IMR-90 (cell line): Measurements from ENCODE around the gene C9orf78. TPM values are rescaled to one million over a fixed set of nuclear protein-coding genes. Genes with fewer than 3 reads are reported as not detected.
A peak's percentile ranks its signal among the peaks of the same experiment; 100 is the strongest.

Experiments used
- ATAC-seq: fragments of 200-7000 bp; cut with Tn5 transposase; 2 replicates; pipeline ENCODE4 v1.9.1; 2020; ENCODE audit warnings: low read depth, mild to moderate bottlenecking, moderate library complexity
- BruUV-seq: library from RNA; stranded (reverse); fragments of 400-500 nt; replicated peaks from 2 replicates; lab custom pipeline; 2021; lab: Mats Ljungman, UMichigan
- CTCF ChIA-PET: fragments of 300-600 bp; formaldehyde crosslinking; extraction: SDS; loops from one replicate; lab custom pipeline; 2021; ENCODE audit warnings: antibody characterized with exemption; lab: Yijun Ruan, JAX
- POLR2A ChIA-PET: fragments of 300-600 bp; sonication (Branson Sonifier 250); formaldehyde crosslinking; loops from one replicate; lab custom pipeline; 2022; ENCODE audit warnings: antibody characterized with exemption; ENCODE audit not compliant: unreplicated experiment; lab: Charles Lee
- DNase-seq: peaks from one replicate; pipeline ENCODE4 v3.0.0; 2013
- H2AFZ ChIP-seq: replicated peaks from 2 replicates; pipeline ENCODE3; 2013; ENCODE audit warnings: low read length, mild to moderate bottlenecking; ENCODE audit not compliant: poor library complexity
- H2AK5ac ChIP-seq: 2 replicates; pipeline ENCODE4 v1.6.1; 2013; ENCODE audit warnings: low read depth, low read length, inconsistent platforms
- H2AK9ac ChIP-seq: replicated peaks from 2 replicates; pipeline ENCODE3; 2013; ENCODE audit warnings: mild to moderate bottlenecking, low read depth, low read length, moderate library complexity; ENCODE audit not compliant: poor library complexity
- H2BK120ac ChIP-seq: 2 replicates; pipeline ENCODE4 v1.6.1; 2013; ENCODE audit warnings: low read depth, low read length, inconsistent platforms
- H2BK15ac ChIP-seq: 3 replicates; pipeline ENCODE4 v1.6.1; 2013; ENCODE audit warnings: low read depth, low read length, inconsistent platforms
- H2BK20ac ChIP-seq: 2 replicates; pipeline ENCODE4 v1.6.1; 2013; ENCODE audit warnings: low read depth, mild to moderate bottlenecking, inconsistent platforms, low read length, moderate library complexity
- H2BK5ac ChIP-seq: 2 replicates; pipeline ENCODE4 v1.6.1; 2013; ENCODE audit warnings: mild to moderate bottlenecking, low read depth, low read length, inconsistent platforms; ENCODE audit not compliant: poor library complexity, severe bottlenecking
- H3K14ac ChIP-seq: replicated peaks from 2 replicates; pipeline ENCODE4 v1.6.1; 2013; ENCODE audit warnings: low read depth, low read length, inconsistent platforms
- H3K18ac ChIP-seq: 2 replicates; pipeline ENCODE4 v1.6.1; 2013; ENCODE audit warnings: low read depth, low read length, control low read depth
- H3K23ac ChIP-seq: 2 replicates; pipeline ENCODE4 v1.6.1; 2013; ENCODE audit warnings: low read depth, low read length, inconsistent platforms
- H3K27ac ChIP-seq: 2 replicates; pipeline ENCODE4 v1.5.1; 2013; ENCODE audit warnings: mild to moderate bottlenecking, control low read depth, low read length; ENCODE audit not compliant: insufficient read depth
- H3K27me3 ChIP-seq: 2 replicates; pipeline ENCODE4 v1.6.1; 2013; ENCODE audit warnings: low read length; ENCODE audit not compliant: control insufficient read depth, insufficient read depth
- H3K36me3 ChIP-seq: 2 replicates; pipeline ENCODE4 v1.6.1; 2013; ENCODE audit warnings: low read length, mixed read lengths; ENCODE audit not compliant: control insufficient read depth, insufficient read depth
- H3K4ac ChIP-seq: 2 replicates; pipeline ENCODE4 v1.6.1; 2013; ENCODE audit warnings: low read depth, low read length, inconsistent platforms
- H3K4me1 ChIP-seq: 2 replicates; pipeline ENCODE4 v1.6.1; 2013; ENCODE audit warnings: low read length, mixed read lengths; ENCODE audit not compliant: control insufficient read depth, insufficient read depth
- H3K4me2 ChIP-seq: 2 replicates; pipeline ENCODE4 v1.6.1; 2013; ENCODE audit warnings: low read depth, mild to moderate bottlenecking, control low read depth, low read length, moderate library complexity
- H3K4me3 ChIP-seq: 2 replicates; pipeline ENCODE4 v1.5.1; 2013; ENCODE audit warnings: low read depth, mild to moderate bottlenecking, control low read depth, low read length, moderate library complexity; ENCODE audit not compliant: insufficient read depth
- H3K56ac ChIP-seq: 2 replicates; pipeline ENCODE4 v1.6.1; 2013; ENCODE audit warnings: low read length, inconsistent platforms; ENCODE audit not compliant: insufficient read depth; ENCODE audit errors: extremely low read depth
- H3K79me1 ChIP-seq, 2 experiments: 2 replicates each; pipeline ENCODE4 v1.6.1; 2013; ENCODE audit warnings: low read length in 2 of 2, inconsistent platforms in 1 of 2, low read depth in 1 of 2
- H3K9ac ChIP-seq: 2 replicates; pipeline ENCODE4 v1.6.1; 2013; ENCODE audit warnings: low read depth, low read length, control low read depth
- H3K9me1 ChIP-seq: 2 replicates; pipeline ENCODE4 v1.6.1; 2013; ENCODE audit warnings: low read length, inconsistent platforms; ENCODE audit not compliant: insufficient read depth
- H3K9me3 ChIP-seq: 2 replicates; pipeline ENCODE4 v1.6.1; 2013; ENCODE audit warnings: low read length; ENCODE audit not compliant: control insufficient read depth, insufficient read depth
- H4K20me1 ChIP-seq: 2 replicates; pipeline ENCODE4 v1.6.1; 2013; ENCODE audit warnings: low read length, inconsistent platforms; ENCODE audit not compliant: insufficient read depth
- H4K5ac ChIP-seq: 2 replicates; pipeline ENCODE4 v1.6.1; 2013; ENCODE audit warnings: mild to moderate bottlenecking, low read depth, low read length, control low read depth
- H4K8ac ChIP-seq, 2 experiments: 2 replicates each; pipeline ENCODE4 v1.6.1; 2013; ENCODE audit warnings: low read depth in 2 of 2, low read length in 2 of 2, control low read depth in 1 of 2, inconsistent platforms in 1 of 2
- H4K91ac ChIP-seq: 2 replicates; pipeline ENCODE4 v1.6.1; 2013; ENCODE audit warnings: low read depth, low read length, inconsistent platforms; ENCODE audit not compliant: insufficient read depth
- BHLHE40 ChIP-seq: fragments of 150-350 bp; IDR thresholded peaks from 2 replicates; pipeline ENCODE4 v1.6.1; 2016; ENCODE audit warnings: mild to moderate bottlenecking, low read depth, low read length
- CEBPB ChIP-seq: IDR thresholded peaks from 2 replicates; pipeline ENCODE4 v1.6.1; 2012; ENCODE audit warnings: low read depth, low read length, improper control_type of control experiment
- CHD1 ChIP-seq: IDR thresholded peaks from 2 replicates; pipeline ENCODE4 v1.6.1; 2012; ENCODE audit warnings: low read depth, low read length, improper control_type of control experiment
- CTCF ChIP-seq: conservative IDR thresholded peaks from 2 replicates; pipeline ENCODE4 v1.5.1; 2012; ENCODE audit warnings: mild to moderate bottlenecking, low read depth, low read length, improper control_type of control experiment
- MAFK ChIP-seq: IDR thresholded peaks from 2 replicates; pipeline ENCODE4 v1.6.1; 2012; ENCODE audit warnings: low read depth, low read length, improper control_type of control experiment
- MAZ ChIP-seq: IDR thresholded peaks from 2 replicates; pipeline ENCODE4 v1.6.1; 2012; ENCODE audit warnings: low read depth, mild to moderate bottlenecking, low read length, improper control_type of control experiment, moderate library complexity, borderline replicate concordance
- POLR2A ChIP-seq: IDR thresholded peaks from 2 replicates; pipeline ENCODE4 v1.6.1; 2012; ENCODE audit warnings: mild to moderate bottlenecking, low read depth, low read length
- RCOR1 ChIP-seq: IDR thresholded peaks from 2 replicates; pipeline ENCODE4 v1.6.1; 2012; ENCODE audit warnings: mild to moderate bottlenecking, low read length, improper control_type of control experiment; ENCODE audit not compliant: insufficient replicate concordance
- USF2 ChIP-seq: fragments of 150-350 bp; IDR thresholded peaks from 2 replicates; pipeline ENCODE4 v1.6.1; 2017; ENCODE audit warnings: mild to moderate bottlenecking, antibody characterized with exemption, low read length, low read depth
- WGBS, 2 experiments: methylation state at CpG; one replicate each; pipeline versions ENCODE4 v1.1.5 to v1.1.7; 2013; ENCODE audit warnings: missing lambda C conversion rate in 2 of 2; ENCODE audit not compliant: insufficient read length in 1 of 2; ENCODE audit errors: extremely low coverage in 2 of 2; 5-methylcytosine and 5-hydroxymethylcytosine counted together
- dilution Hi-C: fragments of 300-500 bp; cut with HindIII; formaldehyde crosslinking; loops from one replicate; pipeline ENCODE4 v1.14.3; 2018; ENCODE audit warnings: low sequenced_read_pairs; ENCODE audit not compliant: unreplicated experiment
- in situ Hi-C: fragments of 300-500 bp; cut with MboI; formaldehyde crosslinking; loops from 3 replicates; pipeline ENCODE4 v1.14.3; 2019; ENCODE audit warnings: low sequenced_read_pairs, inconsistent platforms, mixed read lengths
- intact Hi-C: fragments of 100-400 bp; cut with micrococcal nuclease; formaldehyde crosslinking; loops from 2 replicates; pipeline ENCODE4 v1.10.0; 2022
- polyA plus RNA-seq, 3 experiments: library from polyadenylated mRNA; depleted of rRNA; stranded (reverse); fragments of >200 nt; gene quantifications; 2 replicates each; pipeline ENCODE4 v1.2.3, GENCODE V29; 2012; ENCODE audit warnings: low replicate concordance in 1 of 3
- total RNA-seq: library from RNA; depleted of rRNA; stranded (reverse); fragments of >200 nt; gene quantifications from 2 replicates; pipeline ENCODE4 v1.2.3, GENCODE V29; 2012

The C9orf78 gene
- total and polyA plus RNA-seq, 2 of the 4 experiments (the other 2 are of a cell fraction) = 29.8 to 46.0 TPM

GRCh38 chr9:129875687-129876395 is 40.8 kb upstream of the C9orf78 start:
- H3K9me3 ChIP-seq = no peaks in the 10 kb centered on the region
- H2AK9ac ChIP-seq = peak overlapping the region; percentile 42
- POLR2A ChIA-PET = no interaction called here
- ATAC-seq = no peak
- peak; percentile 22 for DNase-seq
- H3K56ac ChIP-seq = no peak overlapping the region
- TF ChIP-seq BHLHE40 (no peak), CTCF (no peak), CEBPB (no peak), RCOR1 (no peak), MAFK (no peak), POLR2A (no peak), USF2 (no peak), CHD1 (no peak), MAZ (no peak)
- no peak overlapping the region for H3K4me2 ChIP-seq
- no peak overlapping the region for H4K91ac ChIP-seq
- H2AFZ ChIP-seq = no peak overlapping the region
- H3K79me1 ChIP-seq = no peaks in the 10 kb centered on the region
- no peaks in the 10 kb centered on the region for H3K27me3 ChIP-seq
- H4K20me1 ChIP-seq = no peaks in the 10 kb centered on the region
- H3K4ac ChIP-seq = no peak overlapping the region
- BruUV-seq = no TSS peak
- no peak overlapping the region for H2BK20ac ChIP-seq
- peaks cover 3% of the 10 kb centered on the region; the same call in 1 of the 2 replicates for H3K9me1 ChIP-seq
- no peak overlapping the region for H3K27ac ChIP-seq
- H3K23ac ChIP-seq = no peak overlapping the region
- H2BK120ac ChIP-seq = no peak overlapping the region
- no peak overlapping the region for H3K18ac ChIP-seq
- H3K4me3 ChIP-seq = no peak overlapping the region
- CTCF ChIA-PET = no interaction called here
- H3K36me3 ChIP-seq = peaks cover 43% of the 10 kb centered on the region
- H2BK15ac ChIP-seq = no peak overlapping the region
- in situ Hi-C loops = loop anchor here (25.0 kb wide), 1 partner anchor 186 kb away; the partner anchor contains the start of gene GPR107
- H3K4me1 ChIP-seq = no peaks in the 10 kb centered on the region
- intact Hi-C loops = no loop called here
- no peak overlapping the region for H2AK5ac ChIP-seq
- no peak overlapping the region for H4K8ac ChIP-seq
- H2BK5ac ChIP-seq = no peak overlapping the region
- dilution Hi-C loops = no loop called here
- no peak overlapping the region for H3K9ac ChIP-seq
- whole genome bisulfite sequencing, 2 experiments = 99% methylated on average over 16 of the region's 27 CpGs; no CpG with 5 or more reads in 1 of the 2 experiments
- H4K5ac ChIP-seq = no peak overlapping the region
- H3K14ac ChIP-seq = no peak overlapping the region
